Cardiac muscle cell (in vitro differentiated cells and primary cell): Measurements from ENCODE around the gene CEP290. TPM values are rescaled to one million over a fixed set of nuclear protein-coding genes. Genes with fewer than 3 reads are reported as not detected.

ENCODE experiments used
- DNase-seq, 2 donors: peaks; one replicate each; pipeline versions ENCODE4 v3.0.0 to v3.0.0-alpha.2; 2010 to 2017; ENCODE audit warnings: low read depth in 1 of 2, low spot score in 1 of 2
- H3K27ac ChIP-seq: fragments of 200-600 bp; sonication (generic); 2 replicates; pipeline ENCODE4 v1.5.1; 2016
- H3K27me3 ChIP-seq: fragments of 200-600 bp; sonication (generic); 2 replicates; pipeline ENCODE4 v1.6.0; 2016; ENCODE audit warnings: control low read depth
- H3K36me3 ChIP-seq: fragments of 200-600 bp; sonication (generic); 2 replicates; pipeline ENCODE4 v1.5.1; 2016; ENCODE audit warnings: control low read depth
- H3K4me1 ChIP-seq: fragments of 200-600 bp; sonication (generic); 2 replicates; pipeline ENCODE4 v1.8.1; 2017; ENCODE audit warnings: low read depth, mild to moderate bottlenecking, mixed run types
- H3K4me3 ChIP-seq: fragments of 200-600 bp; sonication (generic); 2 replicates; pipeline ENCODE4 v1.5.1; 2016; ENCODE audit warnings: mild to moderate bottlenecking
- H3K9me3 ChIP-seq: fragments of 200-600 bp; sonication (generic); 2 replicates; pipeline ENCODE4 v1.5.1; 2017; ENCODE audit warnings: low read depth, mild to moderate bottlenecking, control low read depth
- polyA plus RNA-seq: library from polyadenylated mRNA; unstranded; fragments of >200 nt; fragmentation: Nextera tagmentation; extraction: Ambion mirVana; gene quantifications from 2 replicates; pipeline ENCODE4 v1.2.1, GENCODE V29; 2016
- total RNA-seq: library from RNA; depleted of rRNA; stranded (reverse); fragments of >200 nt; gene quantifications from 2 replicates; pipeline ENCODE4 v1.2.3, GENCODE V29; 2016
- TF ChIP-seq, protein P1 (sequence below): IDR thresholded peaks from 2 replicates; pipeline ENCODE4 v1.5.1; 2012; ENCODE audit warnings: low read depth, mild to moderate bottlenecking, low read length

The CEP290 gene
- total and polyA plus RNA-seq, 2 experiments from 2014 or later, result 16.7 to 32.4 TPM

DNA sequence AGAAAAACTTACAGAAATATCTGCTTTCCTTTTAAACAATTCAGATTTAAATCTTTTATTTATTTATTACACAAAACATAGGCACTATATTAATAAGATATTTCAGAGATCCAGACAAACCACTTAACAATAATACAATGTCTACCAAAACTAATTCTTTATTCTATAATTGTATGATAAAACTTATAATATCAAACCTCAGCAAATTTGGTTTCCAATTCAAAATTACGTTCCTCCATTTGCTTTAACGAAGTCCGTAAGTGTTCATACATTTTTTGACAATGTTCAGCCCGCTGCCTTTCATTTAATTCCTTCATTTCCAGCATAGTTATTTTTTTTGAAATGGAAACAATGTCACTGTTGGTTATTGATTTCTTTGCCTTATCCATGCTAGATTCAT, 48.3 kb downstream of the CEP290 start:
- H3K27ac ChIP-seq, result no peak overlapping the region
- no peaks in the 10 kb centered on the region for H3K9me3 ChIP-seq
- no peak overlapping the region for H3K4me3 ChIP-seq
- TF ChIP-seq, protein P1, sequence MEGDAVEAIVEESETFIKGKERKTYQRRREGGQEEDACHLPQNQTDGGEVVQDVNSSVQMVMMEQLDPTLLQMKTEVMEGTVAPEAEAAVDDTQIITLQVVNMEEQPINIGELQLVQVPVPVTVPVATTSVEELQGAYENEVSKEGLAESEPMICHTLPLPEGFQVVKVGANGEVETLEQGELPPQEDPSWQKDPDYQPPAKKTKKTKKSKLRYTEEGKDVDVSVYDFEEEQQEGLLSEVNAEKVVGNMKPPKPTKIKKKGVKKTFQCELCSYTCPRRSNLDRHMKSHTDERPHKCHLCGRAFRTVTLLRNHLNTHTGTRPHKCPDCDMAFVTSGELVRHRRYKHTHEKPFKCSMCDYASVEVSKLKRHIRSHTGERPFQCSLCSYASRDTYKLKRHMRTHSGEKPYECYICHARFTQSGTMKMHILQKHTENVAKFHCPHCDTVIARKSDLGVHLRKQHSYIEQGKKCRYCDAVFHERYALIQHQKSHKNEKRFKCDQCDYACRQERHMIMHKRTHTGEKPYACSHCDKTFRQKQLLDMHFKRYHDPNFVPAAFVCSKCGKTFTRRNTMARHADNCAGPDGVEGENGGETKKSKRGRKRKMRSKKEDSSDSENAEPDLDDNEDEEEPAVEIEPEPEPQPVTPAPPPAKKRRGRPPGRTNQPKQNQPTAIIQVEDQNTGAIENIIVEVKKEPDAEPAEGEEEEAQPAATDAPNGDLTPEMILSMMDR, result no peak
- H3K36me3 ChIP-seq, result peaks cover 28% of the 10 kb centered on the region
- no peaks in the 10 kb centered on the region for H3K27me3 ChIP-seq
- no peaks in the 10 kb centered on the region for H3K4me1 ChIP-seq
- no peak for DNase-seq

DNA sequence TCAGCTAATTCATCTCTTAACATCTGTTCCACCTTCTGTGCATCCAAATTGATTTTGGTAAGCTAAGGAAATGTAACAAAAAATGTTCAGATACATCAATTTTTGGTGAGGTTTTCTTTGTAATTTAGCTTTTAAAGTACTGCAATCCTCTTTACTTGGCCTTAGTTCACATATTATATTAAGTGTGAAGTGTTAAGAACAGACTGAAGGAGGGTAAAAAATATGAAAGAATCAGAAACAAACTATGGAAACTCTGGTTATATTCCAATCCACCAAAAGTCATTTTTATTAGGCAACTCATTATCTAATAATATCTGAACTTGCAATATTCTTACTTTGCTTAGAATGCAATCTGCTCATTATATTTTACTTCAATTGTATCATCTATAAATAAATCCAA, 49.1 kb downstream of the CEP290 start:
- Histone ChIP-seq H3K27ac (no peak overlapping the region), H3K4me3 (no peak overlapping the region), H3K36me3 (peaks cover 36% of the 10 kb centered on the region), H3K27me3 (no peaks in the 10 kb centered on the region), H3K4me1 (no peaks in the 10 kb centered on the region), H3K9me3 (no peaks in the 10 kb centered on the region)
- TF ChIP-seq, protein P1, result no peak
- no peak for DNase-seq

DNA sequence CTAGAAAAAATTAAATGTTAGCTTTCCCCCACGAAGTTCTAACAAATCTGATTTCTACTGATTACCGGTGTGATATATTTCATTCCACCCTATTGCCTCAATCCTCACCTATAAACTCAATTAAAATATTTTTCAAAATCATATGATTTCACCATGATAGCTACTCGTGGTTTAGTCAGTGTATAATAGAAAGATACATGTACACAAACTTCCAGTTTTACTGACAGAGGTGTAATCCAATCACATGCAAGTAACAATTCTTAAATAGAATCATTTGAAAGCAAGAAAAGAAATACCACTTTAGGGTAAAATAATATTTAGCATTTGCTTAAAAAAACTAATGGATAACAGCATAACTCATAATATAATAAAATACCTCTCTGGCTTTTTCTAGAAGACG, 57.7 kb downstream of the CEP290 start:
- Histone ChIP-seq H3K36me3 (peaks cover 35% of the 10 kb centered on the region), H3K9me3 (no peaks in the 10 kb centered on the region), H3K4me1 (no peaks in the 10 kb centered on the region), H3K27me3 (no peaks in the 10 kb centered on the region), H3K4me3 (no peak overlapping the region), H3K27ac (no peak overlapping the region)
- TF ChIP-seq, protein P1, result no peak
- no peak for DNase-seq

DNA sequence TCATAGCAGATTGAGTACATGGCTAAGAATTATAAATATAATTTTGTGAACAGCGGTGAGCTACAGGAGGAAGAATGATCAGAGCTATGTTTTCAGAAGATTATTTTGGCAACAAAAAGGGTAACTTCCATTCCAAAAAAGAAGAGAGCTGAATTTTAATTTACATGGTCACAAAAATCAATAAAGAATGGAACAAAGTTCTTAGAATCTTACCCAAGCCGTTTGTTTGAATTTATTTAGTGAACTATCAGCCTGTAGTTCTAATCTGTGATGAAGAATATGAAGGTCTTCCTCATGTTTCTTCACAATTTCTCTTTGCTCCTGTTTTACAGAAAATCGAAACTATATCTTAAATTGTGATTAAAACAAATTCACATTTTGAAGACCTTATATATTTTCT, 58.3 kb downstream of the CEP290 start:
- no peak for DNase-seq
- Histone ChIP-seq H3K27me3 (no peaks in the 10 kb centered on the region), H3K9me3 (no peaks in the 10 kb centered on the region), H3K4me1 (no peaks in the 10 kb centered on the region), H3K36me3 (peaks cover 35% of the 10 kb centered on the region), H3K27ac (no peak overlapping the region), H3K4me3 (no peak overlapping the region)
- TF ChIP-seq, protein P1, result no peak

DNA sequence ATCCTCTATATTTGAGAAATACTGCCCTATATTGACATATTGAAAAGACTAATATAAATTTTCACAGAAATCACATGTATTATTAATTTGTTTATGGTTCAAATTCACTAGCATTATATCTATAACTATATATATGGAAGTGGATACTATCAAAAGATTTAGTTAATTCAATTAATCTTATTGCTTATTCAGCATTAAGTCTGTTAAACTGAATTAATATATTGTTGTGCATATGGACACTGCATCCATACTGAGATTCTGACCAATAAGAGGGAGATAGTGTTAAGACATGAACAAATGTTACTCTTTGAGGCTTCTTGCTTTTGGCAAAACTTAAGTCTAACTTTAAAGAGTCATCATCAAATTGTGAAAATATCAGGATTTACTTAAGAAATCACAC, 60.6 kb downstream of the CEP290 start:
- Histone ChIP-seq H3K27me3 (no peaks in the 10 kb centered on the region), H3K4me3 (no peak overlapping the region), H3K4me1 (no peaks in the 10 kb centered on the region), H3K27ac (no peak overlapping the region), H3K36me3 (peaks cover 39% of the 10 kb centered on the region), H3K9me3 (no peaks in the 10 kb centered on the region)
- DNase-seq, result no peak
- TF ChIP-seq, protein P1, result no peak

DNA sequence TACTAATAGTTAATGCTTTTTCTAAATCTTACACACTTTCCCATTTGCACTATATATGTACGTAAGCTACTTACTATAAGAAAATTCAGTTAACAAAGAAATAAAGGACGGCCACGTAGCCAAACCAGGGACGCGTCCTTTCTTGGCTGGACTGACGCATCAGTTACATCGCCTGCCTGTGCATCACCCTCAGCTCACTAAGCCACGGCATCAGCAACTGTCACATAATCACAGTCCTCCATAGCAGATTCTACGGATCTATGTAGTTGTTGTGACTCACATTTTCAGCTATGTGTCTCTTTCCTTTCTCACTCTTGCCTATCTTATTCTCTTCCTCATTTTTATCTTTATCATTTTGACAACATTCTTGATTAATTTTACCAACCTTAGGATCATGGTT, 74.6 kb downstream of the CEP290 start:
- DNase-seq, result peak in 1 of 2 donors; percentile 27
- Histone ChIP-seq H3K4me3 (no peak overlapping the region), H3K4me1 (no peaks in the 10 kb centered on the region), H3K36me3 (peaks cover 17% of the 10 kb centered on the region), H3K9me3 (no peaks in the 10 kb centered on the region), H3K27me3 (no peaks in the 10 kb centered on the region), H3K27ac (no peak overlapping the region)
- TF ChIP-seq, protein P1, result no peak
